IPS-18a (cell line): ENCODE measurements around the gene DTWD2.
"Not testable (repeated sequence)": the region's sequence is repeated elsewhere in the genome, so short reads cannot be mapped to it uniquely, and the experiment has no call there.

ENCODE experiments used
- H3K27ac ChIP-seq: one replicate; pipeline ENCODE4 v1.5.1; 2013; ENCODE audit warnings: low read length
- H3K27me3 ChIP-seq: one replicate; pipeline ENCODE4 v1.6.1; 2013; ENCODE audit warnings: mild to moderate bottlenecking, low read length; ENCODE audit not compliant: control insufficient read depth, insufficient read depth
- H3K36me3 ChIP-seq: one replicate; pipeline ENCODE4 v1.6.1; 2013; ENCODE audit warnings: low read depth, low read length; ENCODE audit not compliant: control insufficient read depth
- H3K4me1 ChIP-seq: one replicate; pipeline ENCODE4 v1.6.1; 2013; ENCODE audit warnings: low read depth, low read length; ENCODE audit not compliant: control insufficient read depth
- H3K4me3 ChIP-seq: one replicate; pipeline ENCODE4 v1.5.1; 2013; ENCODE audit warnings: low read length
- H3K9ac ChIP-seq: one replicate; pipeline ENCODE4 v1.6.1; 2013; ENCODE audit warnings: mild to moderate bottlenecking, low read length, moderate library complexity
- H3K9me3 ChIP-seq: one replicate; pipeline ENCODE4 v1.6.1; 2013; ENCODE audit warnings: low read depth, low read length; ENCODE audit not compliant: control insufficient read depth

DTWD2 gene

GRCh38 chr5:118857700-118858099 lies 130.6 kb downstream of the DTWD2 start:
- no peaks in the 10 kb centered on the region for H3K4me1 ChIP-seq
- H3K27ac ChIP-seq: no peak overlapping the region
- no peaks in the 10 kb centered on the region for H3K9me3 ChIP-seq
- no peak overlapping the region for H3K9ac ChIP-seq
- no peak overlapping the region for H3K4me3 ChIP-seq
- no peaks in the 10 kb centered on the region for H3K27me3 ChIP-seq
- no peaks in the 10 kb centered on the region for H3K36me3 ChIP-seq

DNA sequence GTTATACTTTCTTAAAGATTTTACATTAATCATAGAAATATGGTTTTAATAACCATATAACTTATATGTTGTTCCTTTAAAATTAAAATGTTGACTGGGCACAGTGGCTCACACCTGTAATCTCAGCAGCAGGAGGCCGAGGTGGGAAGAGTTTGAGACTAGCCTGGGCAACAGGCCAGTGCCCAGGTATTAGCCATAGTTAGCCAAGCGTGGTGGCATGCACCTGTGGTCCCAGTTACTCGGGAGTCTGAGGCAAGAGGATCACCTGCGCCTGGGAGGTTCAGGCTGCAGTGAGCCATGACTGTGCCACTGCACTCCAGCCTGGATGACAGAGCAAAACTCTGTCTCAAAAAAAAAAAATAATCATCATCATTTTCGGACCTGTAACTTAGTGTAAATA lies 133.5 kb downstream of the DTWD2 start:
- Histone ChIP-seq H3K4me1 (no peaks in the 10 kb centered on the region), H3K9ac (no peak overlapping the region), H3K9me3 (no peaks in the 10 kb centered on the region), H3K27ac (no peak overlapping the region), H3K36me3 (no peaks in the 10 kb centered on the region), H3K27me3 (no peaks in the 10 kb centered on the region), H3K4me3 (no peak overlapping the region)

GRCh38 chr5:118851785-118852184 lies 136.6 kb downstream of the DTWD2 start:
- not testable (repeated sequence) for H3K36me3 ChIP-seq, H3K27me3 ChIP-seq, H3K27ac ChIP-seq, H3K4me1 ChIP-seq, H3K9ac ChIP-seq, H3K9me3 ChIP-seq, H3K4me3 ChIP-seq

GRCh38 chr5:118849507-118849906 lies 138.8 kb downstream of the DTWD2 start:
- not testable (repeated sequence) for H3K9ac ChIP-seq, H3K27ac ChIP-seq, H3K36me3 ChIP-seq, H3K4me3 ChIP-seq, H3K27me3 ChIP-seq, H3K9me3 ChIP-seq, H3K4me1 ChIP-seq

DNA sequence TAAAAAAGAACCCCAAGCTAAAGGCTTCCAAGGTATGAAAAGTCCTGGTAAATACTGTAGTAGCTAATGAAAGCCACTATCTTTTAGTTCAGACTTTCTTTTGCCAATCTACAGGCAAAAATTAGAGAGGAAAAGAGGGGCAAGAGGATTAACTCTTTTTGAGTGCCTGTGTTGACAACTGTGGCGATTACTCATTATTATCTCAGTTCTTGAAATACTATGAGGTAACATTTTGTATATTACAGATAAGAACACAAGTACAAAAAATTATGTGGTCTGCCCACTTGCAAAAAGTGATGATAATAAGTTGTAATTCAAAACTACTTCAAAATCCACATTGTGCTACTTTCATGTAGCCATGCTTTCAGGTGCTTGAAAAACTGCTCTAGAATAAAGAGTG lies 144.0 kb downstream of the DTWD2 start:
- no peaks in the 10 kb centered on the region for H3K27me3 ChIP-seq
- H3K4me3 ChIP-seq: no peak overlapping the region
- H3K36me3 ChIP-seq: no peaks in the 10 kb centered on the region
- no peaks in the 10 kb centered on the region for H3K9me3 ChIP-seq
- H3K9ac ChIP-seq: no peak overlapping the region
- H3K27ac ChIP-seq: no peak overlapping the region
- H3K4me1 ChIP-seq: no peaks in the 10 kb centered on the region

GRCh38 chr5:118834710-118835109 lies 153.6 kb downstream of the DTWD2 start:
- Histone ChIP-seq H3K4me3 (no peak overlapping the region), H3K27me3 (no peaks in the 10 kb centered on the region), H3K27ac (no peak overlapping the region), H3K9me3 (no peaks in the 10 kb centered on the region), H3K9ac (no peak overlapping the region), H3K36me3 (no peaks in the 10 kb centered on the region), H3K4me1 (no peaks in the 10 kb centered on the region)

DNA sequence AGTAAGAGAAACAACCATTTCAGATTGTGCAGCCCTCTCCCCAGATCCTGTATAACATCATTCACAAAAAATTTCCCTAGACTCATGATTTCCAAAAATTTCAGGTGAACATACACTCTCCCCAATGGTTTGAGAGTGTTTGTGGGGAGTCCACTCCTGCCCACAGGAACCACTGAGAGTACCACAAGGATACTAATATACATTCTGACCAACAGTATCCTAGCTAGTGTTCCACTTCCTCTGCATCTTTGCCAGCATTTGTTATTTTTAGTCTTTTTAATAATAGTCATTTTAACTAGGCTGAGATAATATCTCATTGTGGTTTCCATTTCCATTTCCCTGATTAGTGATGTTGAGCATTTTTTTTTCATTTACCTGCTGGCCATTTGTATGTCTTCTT lies 155.4 kb downstream of the DTWD2 start:
- Histone ChIP-seq H3K9me3 (no peaks in the 10 kb centered on the region), H3K9ac (no peak overlapping the region), H3K4me3 (no peak overlapping the region), H3K36me3 (no peaks in the 10 kb centered on the region), H3K27ac (no peak overlapping the region), H3K4me1 (no peaks in the 10 kb centered on the region), H3K27me3 (no peaks in the 10 kb centered on the region)

DNA sequence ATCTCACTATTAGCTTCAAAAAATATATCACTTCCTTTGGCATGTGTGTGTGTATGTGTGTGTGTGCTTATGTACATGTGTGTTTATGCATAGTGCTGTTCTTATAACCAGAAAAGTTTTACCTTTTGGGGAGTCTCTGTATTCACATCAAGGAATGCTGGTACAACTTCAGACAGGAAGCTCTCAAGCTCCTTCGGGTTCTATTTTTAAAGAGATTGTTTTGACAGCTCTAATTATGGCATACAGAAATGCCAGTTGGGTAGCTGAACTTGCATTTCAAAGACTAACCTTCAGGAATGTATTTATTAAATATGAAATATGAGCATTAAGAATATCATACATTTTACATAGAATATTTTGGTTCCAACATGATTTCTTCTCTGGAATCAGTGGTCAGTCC lies 163.1 kb downstream of the DTWD2 start:
- Histone ChIP-seq H3K27ac (no peak overlapping the region), H3K9me3 (no peaks in the 10 kb centered on the region), H3K27me3 (no peaks in the 10 kb centered on the region), H3K36me3 (no peaks in the 10 kb centered on the region), H3K9ac (no peak overlapping the region), H3K4me3 (no peak overlapping the region), H3K4me1 (peaks cover 4% of the 10 kb centered on the region)

GRCh38 chr5:118818604-118819003 lies 169.7 kb downstream of the DTWD2 start:
- Histone ChIP-seq H3K27me3 (no peaks in the 10 kb centered on the region), H3K9ac (no peak overlapping the region), H3K4me1 (peaks cover 4% of the 10 kb centered on the region), H3K27ac (no peak overlapping the region), H3K4me3 (no peak overlapping the region), H3K9me3 (no peaks in the 10 kb centered on the region), H3K36me3 (no peaks in the 10 kb centered on the region)

DNA sequence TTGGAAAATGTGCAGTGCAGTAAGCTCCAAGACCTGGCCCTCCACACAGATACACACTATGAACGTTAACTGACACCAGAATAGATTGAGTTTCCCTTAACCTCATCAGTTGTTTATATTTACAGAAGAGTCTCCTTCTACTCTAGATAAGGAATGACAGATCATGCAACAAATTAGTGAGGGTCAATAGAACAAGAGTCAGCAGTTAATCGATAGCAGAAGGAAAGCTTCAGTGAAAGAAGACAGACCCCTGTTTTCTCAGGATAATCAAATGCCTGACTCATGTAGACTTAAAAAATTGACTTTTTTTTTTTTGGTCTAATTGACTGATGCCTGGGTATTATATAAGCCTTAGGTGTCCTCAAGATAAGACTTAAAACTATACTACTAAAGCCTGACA lies 179.9 kb downstream of the DTWD2 start:
- no peaks in the 10 kb centered on the region for H3K27me3 ChIP-seq
- no peaks in the 10 kb centered on the region for H3K36me3 ChIP-seq
- no peak overlapping the region for H3K9ac ChIP-seq
- no peak overlapping the region for H3K27ac ChIP-seq
- H3K4me1 ChIP-seq: no peaks in the 10 kb centered on the region
- no peak overlapping the region for H3K4me3 ChIP-seq
- no peaks in the 10 kb centered on the region for H3K9me3 ChIP-seq

DNA sequence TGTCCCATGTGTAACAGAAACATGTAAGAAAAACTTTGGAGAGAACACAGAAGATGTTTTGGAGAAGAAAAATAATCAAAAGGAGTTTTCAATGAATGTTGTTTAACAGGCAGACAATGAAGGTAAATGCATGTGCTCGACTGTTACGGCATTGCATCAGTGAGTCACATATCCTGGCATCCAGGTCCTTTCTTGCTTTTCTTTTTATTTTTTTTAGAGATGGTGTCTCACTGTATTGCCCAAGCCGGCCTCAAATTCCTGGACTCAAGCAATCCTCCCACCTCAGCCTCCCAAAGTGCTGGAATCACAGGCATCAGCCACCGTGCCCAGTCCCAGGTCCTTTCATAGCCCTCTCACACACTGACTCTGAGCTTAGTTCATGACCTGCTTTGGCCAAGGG lies 181.8 kb downstream of the DTWD2 start:
- Histone ChIP-seq H3K27ac (no peak overlapping the region), H3K4me1 (no peaks in the 10 kb centered on the region), H3K9ac (no peak overlapping the region), H3K9me3 (no peaks in the 10 kb centered on the region), H3K27me3 (no peaks in the 10 kb centered on the region), H3K4me3 (no peak overlapping the region), H3K36me3 (no peaks in the 10 kb centered on the region)

DNA sequence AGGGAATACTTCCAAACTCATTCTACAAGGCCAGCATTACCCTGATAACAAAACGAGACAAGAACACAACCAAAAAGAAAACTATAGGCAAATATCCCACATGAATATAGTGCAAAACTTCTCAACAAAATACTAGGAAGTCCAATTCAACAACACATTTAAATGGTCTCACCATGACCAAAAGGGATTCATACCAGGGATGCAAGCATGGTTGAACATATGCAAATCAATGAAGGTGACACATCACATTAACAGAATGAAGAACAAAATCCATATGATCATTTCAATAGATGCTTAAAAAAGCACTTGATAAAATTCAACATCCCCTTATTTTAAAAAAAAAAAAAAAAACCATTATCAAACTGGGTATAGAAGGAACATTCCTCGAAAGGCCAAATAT lies 186.0 kb downstream of the DTWD2 start:
- H3K4me3 ChIP-seq: no peak overlapping the region
- no peaks in the 10 kb centered on the region for H3K27me3 ChIP-seq
- no peaks in the 10 kb centered on the region for H3K36me3 ChIP-seq
- no peaks in the 10 kb centered on the region for H3K9me3 ChIP-seq
- H3K4me1 ChIP-seq: no peaks in the 10 kb centered on the region
- H3K9ac ChIP-seq: no peak overlapping the region
- H3K27ac ChIP-seq: no peak overlapping the region

GRCh38 chr5:118796081-118796480 lies 192.3 kb downstream of the DTWD2 start:
- Histone ChIP-seq H3K9me3 (no peaks in the 10 kb centered on the region), H3K27me3 (no peaks in the 10 kb centered on the region), H3K4me1 (peaks cover 17% of the 10 kb centered on the region), H3K4me3 (no peak overlapping the region), H3K27ac (no peak overlapping the region), H3K36me3 (no peaks in the 10 kb centered on the region), H3K9ac (no peak overlapping the region)
